Measurements from ENCODE around the gene DLX2.
A peak's percentile ranks its signal among the peaks of the same experiment; 100 is the strongest.

DNA sequence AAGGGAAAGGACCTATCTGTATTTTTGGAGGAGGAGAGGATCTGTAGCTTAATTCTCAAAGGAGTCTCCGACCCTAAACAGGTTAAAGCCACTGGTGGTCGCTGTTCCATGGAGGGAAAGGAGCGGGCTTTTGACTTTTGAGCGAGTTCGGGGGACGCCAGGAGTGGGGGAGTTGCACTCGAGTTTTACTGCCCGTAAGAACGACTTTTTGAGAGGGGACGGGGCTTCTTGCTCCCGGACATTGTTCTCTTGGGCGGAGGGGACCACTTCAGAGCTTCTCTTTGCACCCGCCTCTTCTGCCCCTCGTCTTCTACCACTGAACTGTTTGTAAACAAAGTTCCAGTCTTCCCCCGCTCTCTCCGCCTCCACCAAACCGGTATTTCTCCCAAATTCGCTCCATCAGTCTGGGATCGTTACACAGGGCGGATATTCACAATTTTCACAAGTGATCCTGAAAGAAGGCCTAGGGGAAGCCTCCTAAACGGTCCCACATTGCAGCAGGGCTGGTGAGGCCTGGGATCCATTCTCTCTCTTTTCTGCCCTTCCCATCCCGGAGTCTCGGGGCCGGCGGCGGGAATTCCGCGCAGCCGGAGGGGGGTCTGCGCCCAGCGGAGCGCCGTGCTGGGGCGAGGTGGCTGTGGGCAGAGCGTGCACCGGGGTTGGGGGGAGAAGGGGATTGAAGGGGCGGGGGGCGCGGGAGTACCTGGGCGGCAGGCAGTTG lies 6.6 kb downstream of the DLX2 start:
- no peak for TF ChIP-seq BMI1 (IDR thresholded peaks at IDR 0.05; ENCODE audit: borderline replicate concordance)
- TF ChIP-seq, protein P1, sequence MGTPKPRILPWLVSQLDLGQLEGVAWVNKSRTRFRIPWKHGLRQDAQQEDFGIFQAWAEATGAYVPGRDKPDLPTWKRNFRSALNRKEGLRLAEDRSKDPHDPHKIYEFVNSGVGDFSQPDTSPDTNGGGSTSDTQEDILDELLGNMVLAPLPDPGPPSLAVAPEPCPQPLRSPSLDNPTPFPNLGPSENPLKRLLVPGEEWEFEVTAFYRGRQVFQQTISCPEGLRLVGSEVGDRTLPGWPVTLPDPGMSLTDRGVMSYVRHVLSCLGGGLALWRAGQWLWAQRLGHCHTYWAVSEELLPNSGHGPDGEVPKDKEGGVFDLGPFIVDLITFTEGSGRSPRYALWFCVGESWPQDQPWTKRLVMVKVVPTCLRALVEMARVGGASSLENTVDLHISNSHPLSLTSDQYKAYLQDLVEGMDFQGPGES (IDR thresholded peaks at IDR 0.05), result no peak
- TF ChIP-seq IKZF1 (conservative IDR thresholded peaks at IDR 0.05), result no peak
- no peak for TF ChIP-seq MTA2 (IDR thresholded peaks at IDR 0.05; ENCODE audit: low read depth)
- no peak for TF ChIP-seq NFYB (IDR thresholded peaks at IDR 0.05; ENCODE audit: insufficient read depth, low read depth, low read length)
- no peak for TF ChIP-seq BHLHE40 (IDR thresholded peaks at IDR 0.05; ENCODE audit: borderline replicate concordance in 1 of 2, low read depth in 2 of 2, low read length in 1 of 2)
- TF ChIP-seq POLR2A (IDR thresholded peaks at IDR 0.05; ENCODE audit: low read depth, low read length), result no peak
- TF ChIP-seq, protein P2, sequence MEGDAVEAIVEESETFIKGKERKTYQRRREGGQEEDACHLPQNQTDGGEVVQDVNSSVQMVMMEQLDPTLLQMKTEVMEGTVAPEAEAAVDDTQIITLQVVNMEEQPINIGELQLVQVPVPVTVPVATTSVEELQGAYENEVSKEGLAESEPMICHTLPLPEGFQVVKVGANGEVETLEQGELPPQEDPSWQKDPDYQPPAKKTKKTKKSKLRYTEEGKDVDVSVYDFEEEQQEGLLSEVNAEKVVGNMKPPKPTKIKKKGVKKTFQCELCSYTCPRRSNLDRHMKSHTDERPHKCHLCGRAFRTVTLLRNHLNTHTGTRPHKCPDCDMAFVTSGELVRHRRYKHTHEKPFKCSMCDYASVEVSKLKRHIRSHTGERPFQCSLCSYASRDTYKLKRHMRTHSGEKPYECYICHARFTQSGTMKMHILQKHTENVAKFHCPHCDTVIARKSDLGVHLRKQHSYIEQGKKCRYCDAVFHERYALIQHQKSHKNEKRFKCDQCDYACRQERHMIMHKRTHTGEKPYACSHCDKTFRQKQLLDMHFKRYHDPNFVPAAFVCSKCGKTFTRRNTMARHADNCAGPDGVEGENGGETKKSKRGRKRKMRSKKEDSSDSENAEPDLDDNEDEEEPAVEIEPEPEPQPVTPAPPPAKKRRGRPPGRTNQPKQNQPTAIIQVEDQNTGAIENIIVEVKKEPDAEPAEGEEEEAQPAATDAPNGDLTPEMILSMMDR (IDR thresholded peaks at IDR 0.05 in 2 of 3, conservative IDR thresholded peaks at IDR 0.05 in 1 of 3; ENCODE audit: control insufficient read depth in 2 of 3, extremely low read depth in 1 of 3, insufficient read depth in 1 of 3, low read depth in 3 of 3, low read length in 3 of 3), result peak in 1 of 3 experiments; percentile 19; a peak in 1 of 6 replicates
- TF ChIP-seq, protein P3, sequence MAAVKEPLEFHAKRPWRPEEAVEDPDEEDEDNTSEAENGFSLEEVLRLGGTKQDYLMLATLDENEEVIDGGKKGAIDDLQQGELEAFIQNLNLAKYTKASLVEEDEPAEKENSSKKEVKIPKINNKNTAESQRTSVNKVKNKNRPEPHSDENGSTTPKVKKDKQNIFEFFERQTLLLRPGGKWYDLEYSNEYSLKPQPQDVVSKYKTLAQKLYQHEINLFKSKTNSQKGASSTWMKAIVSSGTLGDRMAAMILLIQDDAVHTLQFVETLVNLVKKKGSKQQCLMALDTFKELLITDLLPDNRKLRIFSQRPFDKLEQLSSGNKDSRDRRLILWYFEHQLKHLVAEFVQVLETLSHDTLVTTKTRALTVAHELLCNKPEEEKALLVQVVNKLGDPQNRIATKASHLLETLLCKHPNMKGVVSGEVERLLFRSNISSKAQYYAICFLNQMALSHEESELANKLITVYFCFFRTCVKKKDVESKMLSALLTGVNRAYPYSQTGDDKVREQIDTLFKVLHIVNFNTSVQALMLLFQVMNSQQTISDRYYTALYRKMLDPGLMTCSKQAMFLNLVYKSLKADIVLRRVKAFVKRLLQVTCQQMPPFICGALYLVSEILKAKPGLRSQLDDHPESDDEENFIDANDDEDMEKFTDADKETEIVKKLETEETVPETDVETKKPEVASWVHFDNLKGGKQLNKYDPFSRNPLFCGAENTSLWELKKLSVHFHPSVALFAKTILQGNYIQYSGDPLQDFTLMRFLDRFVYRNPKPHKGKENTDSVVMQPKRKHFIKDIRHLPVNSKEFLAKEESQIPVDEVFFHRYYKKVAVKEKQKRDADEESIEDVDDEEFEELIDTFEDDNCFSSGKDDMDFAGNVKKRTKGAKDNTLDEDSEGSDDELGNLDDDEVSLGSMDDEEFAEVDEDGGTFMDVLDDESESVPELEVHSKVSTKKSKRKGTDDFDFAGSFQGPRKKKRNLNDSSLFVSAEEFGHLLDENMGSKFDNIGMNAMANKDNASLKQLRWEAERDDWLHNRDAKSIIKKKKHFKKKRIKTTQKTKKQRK (IDR thresholded peaks at IDR 0.05; ENCODE audit: low read depth, low read length), result no peak
